ENCODE measurements around the gene HLCS.

DNA sequence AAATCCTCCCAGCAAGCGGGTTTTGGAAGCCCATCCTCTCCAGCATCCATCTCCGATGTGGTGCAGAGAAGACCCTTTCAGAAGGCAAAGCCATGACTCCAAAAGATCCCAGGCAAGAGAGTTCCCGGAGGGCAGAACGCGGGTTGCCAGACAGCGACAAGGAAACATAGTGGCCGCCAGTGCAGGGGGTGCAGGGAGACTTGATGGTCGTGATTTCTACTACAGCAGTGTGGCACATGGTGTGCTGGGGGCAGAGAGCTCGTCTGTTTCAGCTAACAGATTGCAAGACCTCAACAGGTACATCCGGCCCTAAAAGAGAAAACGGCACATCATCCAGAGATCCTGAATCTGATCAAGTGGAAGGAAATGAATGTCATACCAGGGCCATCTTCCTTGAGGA, 74.3 kb downstream of the HLCS start:
- no peak for TF ChIP-seq POLR2AphosphoS5 (IDR thresholded peaks at IDR 0.05; ENCODE audit: low read depth, low read length)
- TF ChIP-seq, protein P1, sequence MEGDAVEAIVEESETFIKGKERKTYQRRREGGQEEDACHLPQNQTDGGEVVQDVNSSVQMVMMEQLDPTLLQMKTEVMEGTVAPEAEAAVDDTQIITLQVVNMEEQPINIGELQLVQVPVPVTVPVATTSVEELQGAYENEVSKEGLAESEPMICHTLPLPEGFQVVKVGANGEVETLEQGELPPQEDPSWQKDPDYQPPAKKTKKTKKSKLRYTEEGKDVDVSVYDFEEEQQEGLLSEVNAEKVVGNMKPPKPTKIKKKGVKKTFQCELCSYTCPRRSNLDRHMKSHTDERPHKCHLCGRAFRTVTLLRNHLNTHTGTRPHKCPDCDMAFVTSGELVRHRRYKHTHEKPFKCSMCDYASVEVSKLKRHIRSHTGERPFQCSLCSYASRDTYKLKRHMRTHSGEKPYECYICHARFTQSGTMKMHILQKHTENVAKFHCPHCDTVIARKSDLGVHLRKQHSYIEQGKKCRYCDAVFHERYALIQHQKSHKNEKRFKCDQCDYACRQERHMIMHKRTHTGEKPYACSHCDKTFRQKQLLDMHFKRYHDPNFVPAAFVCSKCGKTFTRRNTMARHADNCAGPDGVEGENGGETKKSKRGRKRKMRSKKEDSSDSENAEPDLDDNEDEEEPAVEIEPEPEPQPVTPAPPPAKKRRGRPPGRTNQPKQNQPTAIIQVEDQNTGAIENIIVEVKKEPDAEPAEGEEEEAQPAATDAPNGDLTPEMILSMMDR (IDR thresholded peaks at IDR 0.05; ENCODE audit: control extremely low read depth in 1 of 3, insufficient read depth in 1 of 3, low read depth in 1 of 3, low read length in 3 of 3) = no peak
- TF ChIP-seq POLR2A (IDR thresholded peaks at IDR 0.05; ENCODE audit: control extremely low read depth in 1 of 2, low read depth in 2 of 2, low read length in 2 of 2) = no peak
- TF ChIP-seq EP300 (IDR thresholded peaks at IDR 0.05; ENCODE audit: borderline replicate concordance in 1 of 2, low read depth in 2 of 2, low read length in 2 of 2) = no peak
- TF ChIP-seq NANOG (IDR thresholded peaks at IDR 0.05; ENCODE audit: insufficient read depth, low read depth, low read length, poor library complexity, severe bottlenecking) = no peak

Measured in H1 (cell line).